GM21825 (cell line): ENCODE data around the gene DPP10.
"Not testable (repeated sequence)": the region's sequence is repeated elsewhere in the genome, so short reads cannot be mapped to it uniquely, and the experiment has no call there.

Experiments used
- ATAC-seq: cut with Tn5 transposase; IDR thresholded peaks from one replicate; pipeline ENCODE4 v1.9.1; 2021; ENCODE audit warnings: mild to moderate bottlenecking, moderate library complexity; ENCODE audit not compliant: unreplicated experiment

The DPP10 gene

DNA sequence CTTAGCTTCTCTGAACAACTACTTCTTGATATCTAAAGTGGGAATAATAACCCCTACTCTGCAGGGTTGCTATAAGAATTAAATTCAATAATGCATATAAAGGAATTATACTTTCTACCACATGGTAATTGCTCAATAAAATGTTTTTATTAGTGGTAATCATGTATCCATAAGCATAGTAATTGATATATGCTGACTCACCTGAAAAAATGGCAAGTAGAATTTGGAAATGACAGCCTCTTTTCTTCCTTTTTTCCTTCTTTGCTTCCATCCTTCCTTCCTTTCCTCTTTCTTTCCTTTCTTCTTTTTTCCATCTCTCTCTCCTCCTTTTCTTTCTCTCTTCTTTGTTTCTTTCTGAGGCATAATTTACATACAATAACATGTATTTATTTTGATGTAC lies 65.3 kb downstream of the DPP10 start:
- no peak for ATAC-seq

DNA sequence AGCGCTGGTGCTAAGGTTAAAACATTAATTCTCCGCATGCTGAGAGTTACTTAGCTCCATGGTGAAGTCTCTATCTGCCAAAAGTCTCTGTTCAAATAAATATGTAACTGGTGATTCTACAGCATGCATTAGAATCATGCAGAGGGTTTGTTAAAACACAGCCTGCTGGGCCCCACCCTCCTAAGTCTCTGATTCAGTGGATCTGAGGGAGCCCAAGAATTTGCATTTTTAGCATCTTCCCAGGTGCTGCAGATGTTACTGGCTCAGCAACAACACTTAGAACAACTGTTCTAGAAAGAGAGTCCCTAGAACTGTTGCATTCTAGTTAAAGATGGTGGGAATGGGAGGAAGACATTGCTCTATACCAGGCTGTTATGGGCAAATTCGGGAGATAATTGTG lies 73.4 kb downstream of the DPP10 start:
- ATAC-seq = no peak

DNA sequence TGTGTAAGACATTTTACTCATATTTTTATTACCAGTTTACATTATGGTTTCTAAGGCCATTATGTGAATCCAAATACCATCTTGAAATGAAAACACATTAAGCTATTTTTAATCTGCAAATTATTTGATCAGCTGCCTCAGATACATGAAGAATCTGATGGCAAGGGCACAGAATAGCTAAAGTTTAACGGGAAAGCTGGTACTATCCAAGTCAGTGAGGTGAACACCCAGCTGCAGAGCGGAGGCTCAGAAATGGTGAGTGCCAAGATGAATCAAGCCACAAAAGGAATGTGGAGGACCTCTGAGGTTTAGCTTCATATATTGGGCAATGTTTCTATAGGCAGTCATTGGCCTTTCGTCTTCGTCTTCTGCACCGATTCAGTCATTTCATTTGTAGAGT lies 75.1 kb downstream of the DPP10 start:
- no peak for ATAC-seq

DNA sequence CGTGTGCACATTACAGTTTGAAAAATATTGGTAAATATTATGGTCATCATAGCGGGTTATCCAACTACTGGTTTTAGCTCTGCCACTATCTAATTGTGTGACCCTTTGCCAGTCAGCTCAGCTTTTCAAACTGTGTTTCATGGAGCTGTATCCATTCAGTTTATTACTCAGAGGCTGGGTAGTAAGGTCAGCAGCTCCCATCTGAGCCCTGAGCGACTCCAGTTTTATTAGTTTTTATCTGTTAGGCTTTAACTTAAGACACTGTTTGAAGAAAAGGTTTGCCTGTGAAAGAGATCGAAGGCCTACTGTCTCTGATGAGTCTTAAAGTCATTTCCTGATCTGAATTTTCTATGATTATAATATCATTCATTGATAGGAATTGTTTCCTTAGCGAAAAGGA lies 76.3 kb downstream of the DPP10 start:
- ATAC-seq = no peak

DNA sequence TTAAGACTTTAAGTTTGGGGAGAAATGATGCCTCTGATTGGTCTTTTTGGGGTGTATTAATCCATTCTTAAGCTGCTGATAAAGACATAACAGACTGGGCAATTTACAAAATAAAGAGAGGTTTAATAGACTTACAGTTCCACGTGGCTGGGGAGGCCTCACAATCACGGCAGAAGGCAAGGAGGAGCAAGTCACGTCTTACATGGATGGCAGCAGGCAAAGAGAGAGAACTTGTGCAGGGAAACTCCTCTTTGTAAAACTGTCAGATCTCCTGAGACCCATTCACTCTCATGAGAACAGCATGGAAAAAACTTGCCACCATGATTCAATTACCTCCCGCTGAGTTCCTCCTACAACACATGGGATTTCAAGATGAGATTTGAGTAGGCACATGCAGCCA lies 80.2 kb downstream of the DPP10 start:
- not testable (repeated sequence) for ATAC-seq

DNA sequence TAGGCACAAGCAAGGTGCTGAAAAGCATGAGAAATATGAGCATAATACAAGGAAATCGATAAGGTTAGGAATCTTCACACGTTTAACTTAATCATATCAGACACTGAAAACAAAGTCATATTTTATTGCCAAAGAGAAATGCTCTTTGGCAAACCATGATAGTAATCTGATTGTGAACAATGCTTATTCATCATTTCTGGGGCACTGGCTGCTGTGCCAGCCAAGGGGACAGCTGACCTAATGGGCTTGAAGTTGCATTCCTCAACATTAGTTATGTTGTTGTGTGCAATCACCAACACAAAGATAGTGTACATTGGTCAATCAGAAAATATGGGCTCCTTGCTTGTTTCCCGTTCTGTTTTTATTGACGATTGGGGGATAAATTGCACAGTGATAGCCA lies 83.5 kb downstream of the DPP10 start:
- ATAC-seq = no peak

DNA sequence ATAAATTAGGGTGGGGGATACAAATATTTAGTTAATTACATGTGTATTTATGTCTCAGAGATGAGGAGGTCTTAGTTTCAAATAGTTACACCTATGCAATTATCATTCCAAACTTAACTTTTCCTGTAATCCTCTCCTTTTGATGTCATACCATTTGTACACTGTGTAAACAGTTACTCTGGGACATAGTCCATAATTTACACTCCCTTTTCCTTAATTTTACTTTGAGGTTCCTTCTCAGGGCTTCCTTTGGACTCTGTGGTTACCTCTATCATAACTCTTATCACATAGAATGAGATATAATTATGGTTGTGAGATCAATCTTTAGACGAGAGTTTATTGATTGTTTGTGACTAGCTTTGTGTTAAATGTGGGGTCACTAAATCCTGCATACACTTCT lies 84.4 kb downstream of the DPP10 start:
- ATAC-seq = no peak

DNA sequence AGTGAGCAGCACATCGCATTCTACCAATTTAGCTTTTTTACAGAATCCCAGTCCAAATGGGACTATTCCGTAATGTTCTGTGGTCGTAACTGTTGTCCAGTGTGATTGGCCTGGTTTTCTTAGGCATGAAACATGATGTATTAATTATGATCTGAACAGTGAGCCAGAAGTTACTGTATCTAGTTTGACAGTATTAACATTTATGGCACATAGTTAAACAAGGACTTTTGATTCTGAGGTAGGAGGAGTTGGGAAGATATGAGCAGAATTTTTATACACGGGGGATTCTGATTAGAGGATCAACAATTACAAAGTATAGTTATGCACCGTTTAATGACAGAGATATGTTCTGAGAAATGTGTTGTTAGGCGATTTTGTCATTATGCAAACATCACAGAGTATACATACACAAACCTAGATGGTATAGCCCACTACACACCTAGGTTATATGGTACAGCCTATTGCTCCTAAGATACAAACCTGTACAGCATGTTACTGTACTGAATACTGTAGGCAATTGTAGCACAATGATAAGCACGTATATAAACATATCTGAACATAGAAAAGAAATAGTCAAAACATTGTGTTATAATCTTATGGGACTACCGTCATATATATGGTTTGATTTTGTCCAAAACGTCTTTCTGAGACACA lies 85.0 kb downstream of the DPP10 start:
- ATAC-seq = no peak

DNA sequence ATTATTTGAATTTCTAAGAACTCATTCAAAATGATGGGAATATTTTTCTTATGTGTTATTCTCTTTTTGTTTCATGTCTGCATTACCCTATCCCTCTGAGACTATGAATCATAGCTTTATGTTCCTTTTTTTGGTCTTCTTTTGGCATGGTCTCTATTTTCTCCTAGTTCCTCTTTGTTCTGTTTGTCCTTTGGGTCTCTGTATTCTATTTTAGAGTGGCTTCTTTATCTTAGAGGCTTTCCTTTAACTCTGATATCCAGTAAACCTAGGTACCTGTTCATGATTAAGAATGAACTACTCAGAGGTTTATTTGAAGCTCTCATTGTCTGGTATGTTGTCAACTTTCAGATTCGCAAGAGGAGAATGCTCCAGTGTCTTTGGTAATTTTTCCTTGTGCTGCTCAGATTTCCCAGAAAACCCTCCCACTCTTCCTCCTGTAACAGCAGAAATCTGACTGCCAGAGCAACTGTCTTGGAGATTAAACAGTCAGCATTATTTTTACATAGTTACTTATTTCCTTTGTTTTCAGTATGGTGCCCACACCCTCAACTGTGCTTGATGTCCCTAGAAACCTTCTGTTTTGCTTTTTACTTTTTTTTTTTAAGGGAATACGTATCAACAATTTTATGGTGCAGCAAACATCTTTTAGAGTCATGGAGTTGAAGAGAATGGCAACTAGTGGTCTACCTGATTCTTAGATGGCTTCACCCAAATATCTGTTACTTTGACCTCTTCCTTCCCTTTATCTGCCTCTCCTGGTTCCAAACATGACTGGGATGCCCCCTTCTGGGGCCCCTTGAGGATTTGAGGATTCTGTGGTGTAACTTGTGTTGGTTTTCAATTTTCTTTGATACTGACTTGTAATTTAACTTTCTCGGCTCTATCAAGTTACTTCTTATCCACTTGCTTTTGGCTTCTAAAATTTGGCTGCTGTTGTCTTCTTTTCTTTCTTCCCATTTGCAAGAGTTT lies 92.0 kb downstream of the DPP10 start:
- ATAC-seq = no peak

DNA sequence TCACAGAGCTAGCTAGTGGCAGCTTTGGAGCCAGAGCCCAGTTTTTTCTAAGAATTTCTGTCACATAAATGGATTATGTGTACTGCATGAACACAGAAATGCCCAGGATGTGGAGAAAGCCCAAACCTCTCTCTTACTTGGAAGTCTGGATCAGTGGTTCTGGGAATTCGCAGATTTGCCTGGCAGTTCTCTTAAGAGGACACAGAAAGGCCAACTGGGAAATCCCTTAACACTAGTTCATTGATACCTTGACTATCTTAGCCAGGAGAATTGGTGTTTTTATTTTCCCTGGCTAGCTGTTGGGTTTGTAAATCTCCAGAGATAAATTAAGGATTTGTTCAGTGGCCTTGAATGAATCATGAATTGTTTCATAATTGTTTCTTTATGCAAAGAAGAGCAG lies 95.3 kb downstream of the DPP10 start:
- no peak for ATAC-seq

DNA sequence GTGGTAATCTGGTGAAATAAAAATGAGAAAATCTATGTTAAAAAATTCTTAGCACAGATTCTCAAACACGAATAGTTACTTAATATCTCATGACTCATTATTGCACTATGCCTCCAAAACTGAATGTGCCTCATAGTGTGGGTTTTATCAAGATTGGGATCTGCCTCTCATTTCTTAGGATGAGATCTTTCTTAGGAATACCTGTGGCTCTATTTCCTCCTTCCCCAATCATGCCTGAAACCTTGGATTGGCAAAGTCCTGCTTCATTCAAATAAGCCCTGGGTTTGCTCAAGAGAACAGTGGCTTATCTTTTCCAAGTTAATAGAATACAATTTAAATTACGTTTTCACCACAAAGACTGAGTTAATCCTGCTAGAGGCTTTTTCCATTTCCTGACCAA lies 100.3 kb downstream of the DPP10 start:
- ATAC-seq = no peak

DNA sequence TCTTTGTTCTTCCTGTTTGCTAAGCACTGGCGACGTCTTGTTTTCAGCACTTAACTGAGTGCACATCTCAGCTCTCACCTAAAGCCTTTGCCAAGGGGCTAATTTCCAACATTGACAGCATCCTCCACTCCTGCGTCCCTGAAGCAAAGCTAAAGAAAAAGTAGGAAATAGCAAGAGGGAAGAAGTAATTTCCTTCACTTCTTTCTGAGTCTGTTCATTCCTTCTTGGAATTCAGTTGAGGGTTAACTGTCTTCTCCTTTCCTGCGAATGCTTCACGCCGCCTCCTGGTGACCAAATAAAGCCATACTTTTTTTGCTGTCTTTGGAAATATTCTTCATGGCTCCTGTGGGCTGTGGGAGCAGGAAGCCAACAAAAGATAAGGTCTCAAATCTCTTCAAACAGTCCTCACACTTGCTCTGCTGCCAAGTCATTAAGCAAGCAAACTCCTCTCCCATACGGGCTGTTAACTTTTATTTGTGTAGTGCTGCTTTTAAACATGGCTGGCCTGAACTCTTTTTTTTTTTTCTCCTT lies 100.9 kb downstream of the DPP10 start:
- ATAC-seq = no peak

DNA sequence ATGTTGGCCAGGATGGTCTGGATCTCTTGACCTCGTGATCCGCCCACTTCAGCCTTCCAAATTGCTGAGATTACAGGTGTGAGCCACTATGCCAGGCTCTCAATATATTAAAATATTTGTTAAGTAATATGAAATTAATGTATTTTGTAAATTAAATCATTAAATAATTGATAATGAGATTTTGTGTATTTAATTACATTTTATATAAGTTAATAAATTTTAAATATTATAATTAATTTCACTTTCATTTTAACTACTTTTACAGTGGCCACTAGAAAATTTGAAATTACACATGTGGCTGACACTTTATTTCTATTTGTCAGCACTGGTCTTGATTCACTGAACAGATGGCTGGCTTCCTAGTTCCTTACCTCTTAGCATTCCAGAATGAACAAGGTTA lies 102.6 kb downstream of the DPP10 start:
- ATAC-seq = no peak

DNA sequence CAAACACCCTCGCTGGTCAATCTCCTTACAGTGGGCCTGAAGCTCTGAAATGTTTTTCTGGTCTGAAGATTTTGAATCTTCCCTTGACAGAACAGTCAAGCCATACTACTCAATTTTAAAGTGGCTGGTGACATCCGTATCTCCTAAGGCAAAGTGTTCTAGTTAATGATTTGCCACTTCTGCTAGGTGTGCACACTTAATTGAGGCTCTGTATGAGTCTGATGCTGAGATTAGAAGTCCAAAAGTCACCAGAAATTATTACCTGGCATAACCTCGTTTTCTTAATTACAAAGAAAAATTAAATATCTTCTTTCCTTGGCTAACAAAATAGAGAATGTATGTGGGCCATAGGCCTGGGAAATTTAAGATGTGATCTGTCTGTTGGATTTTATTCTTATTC lies 104.1 kb downstream of the DPP10 start:
- ATAC-seq = no peak

DNA sequence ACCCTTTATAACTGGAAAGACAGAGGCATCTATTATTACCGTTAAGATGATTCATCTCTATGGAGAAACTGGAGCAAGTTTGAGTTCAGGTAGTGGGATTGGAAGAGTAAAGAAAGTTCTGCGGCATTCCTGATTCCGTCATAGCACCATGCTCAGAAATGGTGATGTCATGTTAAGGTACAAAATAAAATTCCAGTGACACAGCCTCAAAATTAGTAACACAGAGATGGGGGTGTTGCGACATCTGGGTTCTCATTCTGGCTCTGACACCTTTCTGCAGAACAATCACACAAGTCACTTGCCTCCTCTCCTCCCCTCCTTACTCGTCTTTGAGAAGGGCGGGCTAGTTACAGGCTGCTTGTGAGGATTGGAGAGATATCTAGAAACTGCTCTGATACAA lies 105.7 kb downstream of the DPP10 start:
- ATAC-seq = no peak

DNA sequence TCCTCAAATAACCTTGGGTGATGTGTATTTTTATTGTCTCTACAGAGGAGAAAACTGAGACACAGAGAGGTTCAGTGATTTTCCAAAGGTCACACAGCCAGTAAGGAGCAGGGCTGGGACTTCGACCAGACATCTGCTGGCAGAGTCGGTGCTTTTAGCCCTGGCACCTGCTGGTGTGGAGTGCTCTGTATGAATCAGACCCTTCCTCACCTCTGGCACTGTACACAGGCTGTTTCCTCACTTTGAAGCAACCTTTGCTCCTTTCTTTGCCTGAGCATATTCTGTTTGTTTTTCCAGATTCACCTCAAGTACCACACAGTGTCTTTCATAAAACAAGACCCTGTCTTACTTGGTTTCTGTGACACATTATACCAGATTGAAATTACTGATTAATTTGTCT lies 107.9 kb downstream of the DPP10 start:
- ATAC-seq = no peak

DNA sequence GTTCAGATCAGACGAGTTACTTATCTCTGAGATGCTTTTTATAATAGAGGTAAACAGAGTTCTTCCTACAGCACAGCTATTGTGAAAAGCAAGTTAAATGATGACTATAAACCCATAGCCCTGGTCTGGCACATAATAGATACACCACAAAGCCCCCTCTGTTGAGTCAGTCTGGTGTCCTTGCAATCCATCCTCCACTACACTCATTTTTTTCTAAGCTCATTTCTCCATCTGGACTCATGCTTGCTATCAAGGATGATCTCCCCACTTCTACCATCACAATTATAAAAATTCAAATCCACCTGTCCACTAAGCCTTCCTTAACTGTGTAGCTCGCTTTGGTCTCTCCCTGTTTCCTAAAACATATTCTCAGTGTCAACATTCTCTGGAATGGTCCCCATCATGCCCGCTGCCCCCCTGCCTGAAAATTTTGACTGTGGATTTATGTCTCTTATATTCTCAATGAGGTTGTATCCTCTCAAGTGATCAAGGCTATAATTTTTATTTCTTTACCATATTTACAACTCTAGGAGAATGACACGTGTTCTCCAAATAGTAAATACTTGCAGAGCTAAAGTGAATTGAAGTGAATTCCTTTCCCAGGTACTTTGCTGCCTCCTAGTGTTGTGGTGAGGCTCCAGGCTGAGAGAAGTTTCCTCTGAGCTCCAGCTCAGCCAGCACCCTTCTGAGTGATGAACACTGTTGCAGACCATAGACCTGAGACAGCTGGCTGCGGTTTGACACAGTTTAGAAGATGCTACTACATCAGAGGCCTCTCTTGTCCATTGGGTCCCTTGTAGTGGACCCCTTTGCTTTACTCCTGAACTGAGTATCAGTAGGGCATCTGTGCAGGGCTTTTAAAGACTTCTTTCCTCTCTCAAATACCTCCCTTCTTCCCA lies 108.7 kb downstream of the DPP10 start:
- ATAC-seq = no peak

DNA sequence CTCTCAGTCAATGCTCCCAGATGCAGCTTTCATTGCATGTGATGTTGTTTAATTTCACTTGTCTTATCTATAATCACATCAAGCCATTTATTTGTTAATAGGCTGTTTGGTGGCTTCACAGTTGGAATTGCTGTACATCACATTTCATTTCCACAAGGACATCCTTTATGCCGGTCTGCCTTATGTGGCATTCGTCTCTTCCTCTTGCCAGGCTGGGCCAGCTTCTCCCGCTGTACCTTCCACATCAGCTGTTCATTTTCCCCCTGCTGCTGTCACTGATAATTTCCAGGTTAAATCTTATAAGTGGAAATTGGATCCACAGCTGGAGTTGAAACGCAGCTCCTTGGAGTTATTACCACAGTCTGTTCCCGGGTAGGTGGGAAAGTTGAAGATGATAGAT lies 110.6 kb downstream of the DPP10 start:
- no peak for ATAC-seq

DNA sequence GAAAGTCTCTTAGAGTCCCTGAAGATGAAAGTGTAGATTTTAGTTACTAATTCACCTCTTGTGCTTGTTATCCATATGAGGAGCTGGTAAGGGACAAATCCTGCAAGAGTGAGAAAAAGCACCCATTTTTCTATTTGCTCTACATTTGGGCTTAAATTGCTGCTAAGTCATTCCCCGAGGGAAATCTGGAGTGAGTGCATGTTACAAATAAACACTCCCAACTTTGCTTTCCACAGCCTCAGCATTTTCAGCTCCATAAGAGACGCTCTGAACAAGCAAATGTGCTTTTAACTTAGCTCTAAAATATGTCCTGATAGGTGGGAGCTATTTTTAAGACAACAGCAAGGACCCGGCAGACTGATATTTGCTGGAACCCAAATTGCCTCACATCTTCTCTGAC lies 126.7 kb downstream of the DPP10 start:
- ATAC-seq = no peak

DNA sequence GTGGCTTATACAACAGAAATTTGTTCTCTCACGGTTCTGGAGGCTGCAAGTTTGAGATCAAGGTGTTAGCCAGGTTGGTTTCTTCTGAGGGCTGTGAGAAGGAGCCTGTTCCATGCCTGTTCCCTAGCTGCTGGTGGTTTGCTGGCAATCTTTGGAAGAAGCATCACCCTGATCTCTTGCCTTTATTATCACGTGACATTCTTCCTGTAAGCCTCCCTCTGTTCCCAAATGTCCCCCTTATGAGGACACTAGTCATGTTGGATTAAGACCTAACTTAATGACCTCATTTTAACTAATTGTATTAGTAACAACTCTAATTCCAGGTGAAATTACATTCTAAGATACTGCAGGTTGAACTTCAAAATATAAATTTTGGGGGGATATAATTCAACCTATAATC lies 135.2 kb downstream of the DPP10 start:
- no peak for ATAC-seq

DNA sequence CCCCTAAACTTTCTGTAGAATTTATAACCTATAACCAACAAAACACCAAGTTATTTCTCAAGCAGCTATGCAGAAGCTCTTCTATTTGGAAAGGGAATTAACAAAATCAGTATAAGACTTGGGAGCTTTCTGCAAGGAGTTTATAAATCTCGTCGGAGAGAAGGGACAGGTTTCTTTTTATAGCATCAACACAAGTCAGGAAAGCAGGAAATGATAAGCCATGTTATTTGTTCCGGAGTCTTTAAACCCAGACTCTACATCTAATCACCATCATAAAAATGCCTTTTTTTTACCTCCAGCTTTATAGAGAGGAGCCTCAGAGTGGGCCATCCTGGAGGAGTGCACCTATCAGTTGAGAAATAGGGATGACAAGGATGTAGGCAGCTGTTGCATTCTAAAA lies 137.1 kb downstream of the DPP10 start:
- no peak for ATAC-seq
